GM13976 (cell line): ENCODE data around the gene METTL25B.

Experiments used
- DNase-seq: peaks from one replicate; pipeline ENCODE4 v3.0.0; 2012; ENCODE audit warnings: low spot score
- in situ Hi-C: fragments of 300-500 bp; cut with MboI; formaldehyde crosslinking; loops from one replicate; pipeline ENCODE4 v1.12.0; 2022; ENCODE audit warnings: low sequenced_read_pairs, mixed read lengths, inconsistent platforms; ENCODE audit not compliant: unreplicated experiment
- TF ChIP-seq, protein P1 (sequence below): IDR thresholded peaks from 2 replicates; pipeline ENCODE4 v1.5.1; 2012; ENCODE audit warnings: borderline replicate concordance, mild to moderate bottlenecking; ENCODE audit not compliant: insufficient read depth; ENCODE audit errors: extremely low read depth, missing control alignments, control extremely low read depth

The METTL25B gene

DNA sequence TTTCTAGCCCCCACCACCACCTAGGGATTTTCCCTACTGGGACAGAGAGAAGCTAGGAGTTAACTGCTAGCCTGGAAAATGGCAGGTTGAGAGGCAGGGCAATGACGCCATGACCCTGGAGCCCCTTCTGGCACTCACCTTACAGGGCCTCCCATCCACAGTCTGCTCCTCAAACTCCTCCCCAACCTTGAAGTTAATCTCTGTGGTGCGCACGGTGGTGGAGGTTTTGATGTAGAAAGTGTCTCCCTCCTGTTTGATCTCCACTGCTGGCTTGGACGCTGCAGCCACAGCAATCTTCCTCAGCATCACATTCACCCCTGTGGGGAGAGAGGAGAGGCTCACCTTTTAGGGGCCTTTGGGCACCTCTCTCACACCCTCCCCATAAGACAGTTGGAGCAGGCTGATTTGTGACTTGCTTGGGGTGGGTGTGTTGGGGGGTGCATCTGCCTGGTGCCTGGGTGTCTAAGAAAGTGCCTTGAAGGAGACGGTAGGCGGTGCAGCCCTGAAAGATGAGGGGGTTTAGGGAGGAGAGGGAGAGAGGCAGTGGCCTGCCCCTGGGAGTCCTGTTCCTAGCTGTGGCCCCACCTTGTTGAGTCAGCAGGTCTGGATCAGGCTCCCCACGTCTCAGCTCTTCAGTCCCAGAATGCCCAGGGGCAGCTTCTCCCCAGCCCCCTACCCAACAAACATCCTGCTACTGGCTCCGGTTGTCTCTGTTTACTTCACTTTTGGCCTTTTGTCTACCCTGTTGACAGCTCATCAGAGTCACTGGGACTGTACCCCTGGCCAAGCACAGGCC is 27.3 kb upstream of the METTL25B start:
- DNase-seq, result no peak
- in situ Hi-C loops, result no loop called here
- TF ChIP-seq, protein P1, sequence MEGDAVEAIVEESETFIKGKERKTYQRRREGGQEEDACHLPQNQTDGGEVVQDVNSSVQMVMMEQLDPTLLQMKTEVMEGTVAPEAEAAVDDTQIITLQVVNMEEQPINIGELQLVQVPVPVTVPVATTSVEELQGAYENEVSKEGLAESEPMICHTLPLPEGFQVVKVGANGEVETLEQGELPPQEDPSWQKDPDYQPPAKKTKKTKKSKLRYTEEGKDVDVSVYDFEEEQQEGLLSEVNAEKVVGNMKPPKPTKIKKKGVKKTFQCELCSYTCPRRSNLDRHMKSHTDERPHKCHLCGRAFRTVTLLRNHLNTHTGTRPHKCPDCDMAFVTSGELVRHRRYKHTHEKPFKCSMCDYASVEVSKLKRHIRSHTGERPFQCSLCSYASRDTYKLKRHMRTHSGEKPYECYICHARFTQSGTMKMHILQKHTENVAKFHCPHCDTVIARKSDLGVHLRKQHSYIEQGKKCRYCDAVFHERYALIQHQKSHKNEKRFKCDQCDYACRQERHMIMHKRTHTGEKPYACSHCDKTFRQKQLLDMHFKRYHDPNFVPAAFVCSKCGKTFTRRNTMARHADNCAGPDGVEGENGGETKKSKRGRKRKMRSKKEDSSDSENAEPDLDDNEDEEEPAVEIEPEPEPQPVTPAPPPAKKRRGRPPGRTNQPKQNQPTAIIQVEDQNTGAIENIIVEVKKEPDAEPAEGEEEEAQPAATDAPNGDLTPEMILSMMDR, result no peak

DNA sequence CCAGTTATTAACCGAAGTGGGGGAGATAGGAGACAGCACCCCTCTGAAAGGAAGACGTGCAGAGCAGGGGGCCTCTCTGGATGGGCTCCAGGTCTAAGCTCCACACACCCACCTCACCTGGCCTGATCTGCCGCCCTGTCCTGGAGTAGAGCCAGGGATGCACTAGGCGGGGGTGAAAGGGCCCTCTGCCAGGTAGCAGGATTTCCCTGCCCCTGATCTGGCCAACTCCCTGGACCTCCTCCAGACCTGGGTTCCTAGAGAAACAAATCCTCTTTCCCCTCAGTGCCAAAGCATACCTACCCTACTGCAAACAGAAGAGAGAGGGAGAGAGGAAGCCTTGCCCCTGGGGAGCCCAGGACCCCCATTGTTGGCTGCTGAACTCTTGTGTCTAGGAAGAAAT is 24.9 kb upstream of the METTL25B start:
- DNase-seq, result no peak
- in situ Hi-C loops, result no loop called here
- TF ChIP-seq, protein P1, result no peak

DNA sequence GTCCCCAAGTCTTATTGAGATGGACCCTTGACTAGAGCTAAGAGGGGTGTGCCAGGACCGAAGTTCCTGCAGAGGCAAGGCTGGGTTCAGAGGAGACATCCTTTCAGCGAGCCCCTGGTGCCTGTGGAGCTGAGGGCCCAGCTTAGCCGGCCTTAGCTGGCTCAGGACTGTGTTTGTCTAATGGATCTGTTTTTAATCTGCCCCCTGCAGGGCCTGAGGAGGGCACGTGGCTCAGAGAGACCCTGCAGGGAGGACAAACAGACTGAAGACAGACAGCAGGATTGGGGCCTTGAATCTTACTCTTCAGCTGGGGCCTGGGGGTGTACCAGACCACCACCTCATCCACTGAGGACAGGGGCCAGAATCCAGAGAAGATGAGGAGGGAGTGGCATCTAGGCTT is 24.5 kb upstream of the METTL25B start:
- in situ Hi-C loops, result no loop called here
- DNase-seq, result no peak
- TF ChIP-seq, protein P1, result no peak

DNA sequence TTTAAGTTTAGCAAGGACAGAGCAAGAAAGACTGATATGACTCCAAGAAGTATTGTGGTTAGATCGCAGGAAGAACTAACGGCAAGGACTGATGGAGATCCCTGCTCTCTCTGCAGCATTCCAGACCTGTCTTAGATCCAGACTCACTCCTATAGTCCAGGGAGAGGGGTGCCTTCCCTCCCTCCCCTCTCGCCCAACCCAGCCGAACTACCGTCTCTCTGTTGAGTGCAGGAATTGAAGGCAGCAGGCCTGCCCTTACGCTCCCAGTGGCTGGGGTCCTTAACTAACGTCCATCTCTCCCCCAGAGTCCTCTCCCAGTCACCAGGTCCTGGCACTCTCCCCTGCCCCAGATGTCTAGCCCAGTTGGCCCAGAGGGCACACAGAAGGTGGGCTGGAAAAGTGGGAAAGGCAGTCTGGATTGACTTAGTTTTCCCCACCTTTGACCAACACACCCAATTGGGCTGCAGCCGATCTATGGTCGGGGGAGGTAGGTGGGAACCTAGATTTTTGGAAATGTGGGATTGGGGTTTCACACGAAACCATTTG is 24.0 kb upstream of the METTL25B start:
- in situ Hi-C loops, result no loop called here
- TF ChIP-seq, protein P1, result no peak
- no peak for DNase-seq

DNA sequence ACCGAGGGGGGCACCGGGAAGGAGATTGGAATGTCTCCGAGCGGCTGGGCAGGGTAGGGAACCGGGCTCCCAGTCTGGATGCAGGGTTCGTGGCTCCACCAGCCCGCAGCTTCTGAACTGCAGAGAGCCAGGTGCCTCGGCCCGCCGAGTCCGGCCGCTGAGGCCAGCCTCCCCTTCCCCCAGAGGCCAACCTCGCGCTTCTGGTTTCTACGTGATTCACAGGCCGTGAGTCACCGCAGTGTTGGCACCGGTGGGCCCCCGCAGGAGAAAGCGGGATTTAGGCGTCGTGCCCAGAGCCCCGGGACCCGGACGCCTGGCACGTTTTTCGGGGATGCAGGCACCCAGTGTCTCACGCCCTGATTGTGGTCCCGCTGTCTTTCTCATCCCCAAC is 23.3 kb upstream of the METTL25B start:
- in situ Hi-C loops, result no loop called here
- TF ChIP-seq, protein P1, result no peak
- peak; percentile 37 for DNase-seq

DNA sequence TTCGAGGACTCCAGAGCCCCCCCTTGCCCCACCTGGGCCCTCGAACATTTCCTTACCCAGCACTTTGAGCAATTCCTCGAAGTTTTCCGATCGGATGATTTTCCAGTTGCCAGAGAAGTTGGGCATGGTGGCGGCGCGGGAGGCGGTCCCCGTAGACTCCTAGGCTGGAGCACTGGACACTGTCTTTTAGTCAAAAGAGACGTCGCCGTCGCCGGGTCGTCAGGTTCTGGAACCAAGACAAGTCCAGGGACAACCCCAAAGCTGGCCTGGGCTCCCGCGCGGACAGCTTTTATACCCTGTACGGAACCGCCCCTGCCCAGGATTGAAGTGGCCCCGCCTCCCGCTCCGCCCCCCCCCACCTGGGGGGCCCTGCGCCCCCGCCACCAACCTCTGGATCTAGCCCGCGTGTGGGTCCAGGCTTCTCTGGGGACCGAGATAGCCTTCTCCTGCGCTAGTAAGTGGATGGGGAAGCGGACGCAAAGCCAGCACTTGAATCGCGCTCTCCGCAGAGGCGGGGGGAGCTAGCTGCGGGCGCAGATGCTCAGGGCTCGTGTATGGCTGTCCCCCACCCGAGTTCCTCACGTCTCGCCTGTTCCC is 22.9 kb upstream of the METTL25B start, which contains the start of gene CRABP2:
Gene CRABP2, minus strand, starts transcription at position 263 of the 597 bp plus-strand sequence. Its CDS starts 137 bp downstream, at position 126.
- in situ Hi-C loops, result no loop called here
- no peak for DNase-seq
- TF ChIP-seq, protein P1, result no peak
